AG09309 (cell line): ENCODE results near the gene HOXA13.

Source experiments
- DNase-seq: peaks from one replicate; pipeline ENCODE4 v3.0.0-alpha.2; 2010; ENCODE audit warnings: low read depth
- H3K4me3 ChIP-seq: 2 replicates; pipeline ENCODE4 v1.5.1; 2011; ENCODE audit warnings: mild to moderate bottlenecking, low read depth, low read length, moderate library complexity; ENCODE audit not compliant: control insufficient read depth
- TF ChIP-seq, protein P1 (sequence below): IDR thresholded peaks from 2 replicates; pipeline ENCODE4 v1.5.1; 2011; ENCODE audit warnings: mild to moderate bottlenecking, low read depth, low read length, inconsistent platforms; ENCODE audit not compliant: insufficient read depth, control insufficient read depth; ENCODE audit errors: missing control alignments

The HOXA13 gene

GRCh38 chr7:27235387-27236311 lies 35.8 kb upstream of the HOXA13 start:
- DNase-seq, result no peak
- TF ChIP-seq, protein P1, sequence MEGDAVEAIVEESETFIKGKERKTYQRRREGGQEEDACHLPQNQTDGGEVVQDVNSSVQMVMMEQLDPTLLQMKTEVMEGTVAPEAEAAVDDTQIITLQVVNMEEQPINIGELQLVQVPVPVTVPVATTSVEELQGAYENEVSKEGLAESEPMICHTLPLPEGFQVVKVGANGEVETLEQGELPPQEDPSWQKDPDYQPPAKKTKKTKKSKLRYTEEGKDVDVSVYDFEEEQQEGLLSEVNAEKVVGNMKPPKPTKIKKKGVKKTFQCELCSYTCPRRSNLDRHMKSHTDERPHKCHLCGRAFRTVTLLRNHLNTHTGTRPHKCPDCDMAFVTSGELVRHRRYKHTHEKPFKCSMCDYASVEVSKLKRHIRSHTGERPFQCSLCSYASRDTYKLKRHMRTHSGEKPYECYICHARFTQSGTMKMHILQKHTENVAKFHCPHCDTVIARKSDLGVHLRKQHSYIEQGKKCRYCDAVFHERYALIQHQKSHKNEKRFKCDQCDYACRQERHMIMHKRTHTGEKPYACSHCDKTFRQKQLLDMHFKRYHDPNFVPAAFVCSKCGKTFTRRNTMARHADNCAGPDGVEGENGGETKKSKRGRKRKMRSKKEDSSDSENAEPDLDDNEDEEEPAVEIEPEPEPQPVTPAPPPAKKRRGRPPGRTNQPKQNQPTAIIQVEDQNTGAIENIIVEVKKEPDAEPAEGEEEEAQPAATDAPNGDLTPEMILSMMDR, result peak; percentile 66
- peak overlapping the region; percentile 62 for H3K4me3 ChIP-seq

- TF ChIP-seq, protein P1, result no peak
- no peak for DNase-seq
- no peak overlapping the region for H3K4me3 ChIP-seq
These were observed 29.6 kb upstream of the HOXA13 start for GRCh38 chr7:27229448-27229847.

- TF ChIP-seq, protein P1, result no peak
- no peak overlapping the region for H3K4me3 ChIP-seq
- DNase-seq, result no peak
These were observed 25.4 kb upstream of the HOXA13 start for GRCh38 chr7:27224983-27225934.

- TF ChIP-seq, protein P1, result no peak
- no peak overlapping the region for H3K4me3 ChIP-seq
- DNase-seq, result no peak
These were observed 24.2 kb upstream of the HOXA13 start for GRCh38 chr7:27223941-27224575.

DNA sequence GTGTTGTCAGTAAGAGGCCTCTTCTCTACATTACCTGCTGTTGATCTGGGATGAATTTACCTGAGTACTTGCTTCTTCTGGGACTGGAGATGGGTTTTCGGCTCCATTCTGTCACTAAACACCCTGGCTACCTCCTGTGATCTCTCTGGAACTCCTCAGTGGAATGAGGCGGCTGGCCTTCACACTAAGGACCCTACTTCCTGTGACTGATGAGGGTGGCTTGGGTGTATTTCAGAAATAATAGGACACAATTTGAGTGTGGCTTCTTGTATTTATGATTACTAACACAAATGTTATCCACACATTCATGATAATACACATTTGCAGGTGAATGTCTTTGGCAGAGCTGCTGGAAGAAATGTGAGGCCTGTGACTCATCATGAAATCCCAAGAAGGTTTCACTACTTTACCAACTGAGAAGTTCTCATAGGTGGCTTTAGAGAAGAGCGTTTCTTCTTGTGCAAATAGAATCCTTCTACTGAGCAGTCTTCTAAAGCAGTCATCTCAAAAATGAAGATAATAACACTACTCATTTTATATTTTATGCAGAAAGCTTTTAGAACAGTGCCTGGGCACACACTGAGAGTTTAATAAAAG lies 21.4 kb upstream of the HOXA13 start:
- TF ChIP-seq, protein P1, result no peak
- no peak overlapping the region for H3K4me3 ChIP-seq
- no peak for DNase-seq
